ENCODE data around the gene SRRM5. TPM values are rescaled to one million over a fixed set of nuclear protein-coding genes. Genes with fewer than 3 reads are reported as not detected.

SRRM5 gene
- total and polyA plus RNA-seq, 2 experiments from 2014 or later: 0.08 TPM; not detected in 1

- Histone ChIP-seq H3K9me2 (ENCODE audit: insufficient read depth) (no peaks in the 10 kb centered on the region), H2AFZ (no peak overlapping the region), H3K36me3 (ENCODE audit: insufficient read depth) (no peaks in the 10 kb centered on the region; the same call in 1 of the 2 replicates), H3K4me3 (no peak overlapping the region), H3F3A (replicated peaks; ENCODE audit: low read depth) (no peaks in the 10 kb centered on the region), H3K4me1 (ENCODE audit: insufficient read depth) (no peaks in the 10 kb centered on the region), H3K4me2 (no peak overlapping the region), H3K27me3 (ENCODE audit: insufficient read depth) (no peaks in the 10 kb centered on the region), H4K20me1 (replicated peaks; ENCODE audit: insufficient read depth) (no peaks in the 10 kb centered on the region), H3K79me2 (replicated peaks; ENCODE audit: insufficient read depth) (no peaks in the 10 kb centered on the region), H3K27ac (ENCODE audit: low read depth) (no peak overlapping the region)
- Mint-ChIP-seq H3K4me3 (no peak overlapping the region), H3K9me3 (no peaks in the 10 kb centered on the region; the same call in 2 of the 3 replicates), H3K27ac (no peak overlapping the region), H3K4me1 (no peaks in the 10 kb centered on the region), H3K36me3 (ENCODE audit: low read depth) (peaks cover 75% of the 10 kb centered on the region), H3K27me3 (ENCODE audit: insufficient read depth, low read depth, poor library complexity) (peaks cover 10% of the 10 kb centered on the region)
- ATAC-seq (no peak), DNase-seq (ENCODE audit: low spot score) (no peak)
- TF ChIP-seq ZNF331 (CRISPR knock-in tag; IDR thresholded peaks at IDR 0.05; ENCODE audit: low read depth) (no peak), CTCF (conservative IDR thresholded peaks at IDR 0.05; ENCODE audit: low read depth in 2 of 2) (no peak), NANOG (IDR thresholded peaks at IDR 0.05; ENCODE audit: borderline replicate concordance) (no peak), JUNB (IDR thresholded peaks at IDR 0.05; ENCODE audit: unreplicated experiment) (no peak), EZH2phosphoT487 (IDR thresholded peaks at IDR 0.05; ENCODE audit: unreplicated experiment) (no peak), ETS1 (IDR thresholded peaks at IDR 0.05) (no peak), CREB1 (CRISPR knock-in tag; IDR thresholded peaks at IDR 0.05; ENCODE audit: low read depth) (no peak), ZNF462 (CRISPR knock-in tag; IDR thresholded peaks at IDR 0.05) (no peak), STAT1 (IDR thresholded peaks at IDR 0.05; ENCODE audit: unreplicated experiment) (no peak), POLR2AphosphoS5 (IDR thresholded peaks at IDR 0.05; ENCODE audit: low read depth) (no peak)
Observed at GRCh38 chr19:43660301-43660970, 48.5 kb downstream of the SRRM5 start.
